IMR-90 (cell line): Measurements from ENCODE around the gene LILRA6. TPM values are rescaled to one million over a fixed set of nuclear protein-coding genes. Genes with fewer than 3 reads are reported as not detected.
A peak's percentile ranks its signal among the peaks of the same experiment; 100 is the strongest.

Source experiments
- ATAC-seq: fragments of 200-7000 bp; cut with Tn5 transposase; 2 replicates; pipeline ENCODE4 v1.9.1; 2020; ENCODE audit warnings: low read depth, mild to moderate bottlenecking, moderate library complexity
- BruUV-seq: library from RNA; stranded (reverse); fragments of 400-500 nt; replicated peaks from 2 replicates; lab custom pipeline; 2021; lab: Mats Ljungman, UMichigan
- CTCF ChIA-PET: fragments of 300-600 bp; formaldehyde crosslinking; extraction: SDS; loops from one replicate; lab custom pipeline; 2021; ENCODE audit warnings: antibody characterized with exemption; lab: Yijun Ruan, JAX
- POLR2A ChIA-PET: fragments of 300-600 bp; sonication (Branson Sonifier 250); formaldehyde crosslinking; loops from one replicate; lab custom pipeline; 2022; ENCODE audit warnings: antibody characterized with exemption; ENCODE audit not compliant: unreplicated experiment; lab: Charles Lee
- DNase-seq: peaks from one replicate; pipeline ENCODE4 v3.0.0; 2013
- H2AFZ ChIP-seq: replicated peaks from 2 replicates; pipeline ENCODE3; 2013; ENCODE audit warnings: low read length, mild to moderate bottlenecking; ENCODE audit not compliant: poor library complexity
- H2AK5ac ChIP-seq: 2 replicates; pipeline ENCODE4 v1.6.1; 2013; ENCODE audit warnings: low read depth, low read length, inconsistent platforms
- H2AK9ac ChIP-seq: replicated peaks from 2 replicates; pipeline ENCODE3; 2013; ENCODE audit warnings: mild to moderate bottlenecking, low read depth, low read length, moderate library complexity; ENCODE audit not compliant: poor library complexity
- H2BK120ac ChIP-seq: 2 replicates; pipeline ENCODE4 v1.6.1; 2013; ENCODE audit warnings: low read depth, low read length, inconsistent platforms
- H2BK15ac ChIP-seq: 3 replicates; pipeline ENCODE4 v1.6.1; 2013; ENCODE audit warnings: low read depth, low read length, inconsistent platforms
- H2BK20ac ChIP-seq: 2 replicates; pipeline ENCODE4 v1.6.1; 2013; ENCODE audit warnings: low read depth, mild to moderate bottlenecking, inconsistent platforms, low read length, moderate library complexity
- H2BK5ac ChIP-seq: 2 replicates; pipeline ENCODE4 v1.6.1; 2013; ENCODE audit warnings: mild to moderate bottlenecking, low read depth, low read length, inconsistent platforms; ENCODE audit not compliant: poor library complexity, severe bottlenecking
- H3K14ac ChIP-seq: replicated peaks from 2 replicates; pipeline ENCODE4 v1.6.1; 2013; ENCODE audit warnings: low read depth, low read length, inconsistent platforms
- H3K18ac ChIP-seq: 2 replicates; pipeline ENCODE4 v1.6.1; 2013; ENCODE audit warnings: low read depth, low read length, control low read depth
- H3K23ac ChIP-seq: 2 replicates; pipeline ENCODE4 v1.6.1; 2013; ENCODE audit warnings: low read depth, low read length, inconsistent platforms
- H3K27ac ChIP-seq: 2 replicates; pipeline ENCODE4 v1.5.1; 2013; ENCODE audit warnings: mild to moderate bottlenecking, control low read depth, low read length; ENCODE audit not compliant: insufficient read depth
- H3K27me3 ChIP-seq: 2 replicates; pipeline ENCODE4 v1.6.1; 2013; ENCODE audit warnings: low read length; ENCODE audit not compliant: control insufficient read depth, insufficient read depth
- H3K36me3 ChIP-seq: 2 replicates; pipeline ENCODE4 v1.6.1; 2013; ENCODE audit warnings: low read length, mixed read lengths; ENCODE audit not compliant: control insufficient read depth, insufficient read depth
- H3K4ac ChIP-seq: 2 replicates; pipeline ENCODE4 v1.6.1; 2013; ENCODE audit warnings: low read depth, low read length, inconsistent platforms
- H3K4me1 ChIP-seq: 2 replicates; pipeline ENCODE4 v1.6.1; 2013; ENCODE audit warnings: low read length, mixed read lengths; ENCODE audit not compliant: control insufficient read depth, insufficient read depth
- H3K4me2 ChIP-seq: 2 replicates; pipeline ENCODE4 v1.6.1; 2013; ENCODE audit warnings: low read depth, mild to moderate bottlenecking, control low read depth, low read length, moderate library complexity
- H3K4me3 ChIP-seq: 2 replicates; pipeline ENCODE4 v1.5.1; 2013; ENCODE audit warnings: low read depth, mild to moderate bottlenecking, control low read depth, low read length, moderate library complexity; ENCODE audit not compliant: insufficient read depth
- H3K56ac ChIP-seq: 2 replicates; pipeline ENCODE4 v1.6.1; 2013; ENCODE audit warnings: low read length, inconsistent platforms; ENCODE audit not compliant: insufficient read depth; ENCODE audit errors: extremely low read depth
- H3K79me1 ChIP-seq, 2 experiments: 2 replicates each; pipeline ENCODE4 v1.6.1; 2013; ENCODE audit warnings: low read length in 2 of 2, inconsistent platforms in 1 of 2, low read depth in 1 of 2
- H3K9ac ChIP-seq: 2 replicates; pipeline ENCODE4 v1.6.1; 2013; ENCODE audit warnings: low read depth, low read length, control low read depth
- H3K9me1 ChIP-seq: 2 replicates; pipeline ENCODE4 v1.6.1; 2013; ENCODE audit warnings: low read length, inconsistent platforms; ENCODE audit not compliant: insufficient read depth
- H3K9me3 ChIP-seq: 2 replicates; pipeline ENCODE4 v1.6.1; 2013; ENCODE audit warnings: low read length; ENCODE audit not compliant: control insufficient read depth, insufficient read depth
- H4K20me1 ChIP-seq: 2 replicates; pipeline ENCODE4 v1.6.1; 2013; ENCODE audit warnings: low read length, inconsistent platforms; ENCODE audit not compliant: insufficient read depth
- H4K5ac ChIP-seq: 2 replicates; pipeline ENCODE4 v1.6.1; 2013; ENCODE audit warnings: mild to moderate bottlenecking, low read depth, low read length, control low read depth
- H4K8ac ChIP-seq, 2 experiments: 2 replicates each; pipeline ENCODE4 v1.6.1; 2013; ENCODE audit warnings: low read depth in 2 of 2, low read length in 2 of 2, control low read depth in 1 of 2, inconsistent platforms in 1 of 2
- H4K91ac ChIP-seq: 2 replicates; pipeline ENCODE4 v1.6.1; 2013; ENCODE audit warnings: low read depth, low read length, inconsistent platforms; ENCODE audit not compliant: insufficient read depth
- CEBPB ChIP-seq: IDR thresholded peaks from 2 replicates; pipeline ENCODE4 v1.6.1; 2012; ENCODE audit warnings: low read depth, low read length, improper control_type of control experiment
- CHD1 ChIP-seq: IDR thresholded peaks from 2 replicates; pipeline ENCODE4 v1.6.1; 2012; ENCODE audit warnings: low read depth, low read length, improper control_type of control experiment
- POLR2A ChIP-seq: IDR thresholded peaks from 2 replicates; pipeline ENCODE4 v1.6.1; 2012; ENCODE audit warnings: mild to moderate bottlenecking, low read depth, low read length
- WGBS, 2 experiments: methylation state at CpG; one replicate each; pipeline versions ENCODE4 v1.1.5 to v1.1.7; 2013; ENCODE audit warnings: missing lambda C conversion rate in 2 of 2; ENCODE audit not compliant: insufficient read length in 1 of 2; ENCODE audit errors: extremely low coverage in 2 of 2; 5-methylcytosine and 5-hydroxymethylcytosine counted together
- dilution Hi-C: fragments of 300-500 bp; cut with HindIII; formaldehyde crosslinking; loops from one replicate; pipeline ENCODE4 v1.14.3; 2018; ENCODE audit warnings: low sequenced_read_pairs; ENCODE audit not compliant: unreplicated experiment
- in situ Hi-C: fragments of 300-500 bp; cut with MboI; formaldehyde crosslinking; loops from 3 replicates; pipeline ENCODE4 v1.14.3; 2019; ENCODE audit warnings: low sequenced_read_pairs, inconsistent platforms, mixed read lengths
- intact Hi-C: fragments of 100-400 bp; cut with micrococcal nuclease; formaldehyde crosslinking; loops from 2 replicates; pipeline ENCODE4 v1.10.0; 2022
- polyA plus RNA-seq, 3 experiments: library from polyadenylated mRNA; depleted of rRNA; stranded (reverse); fragments of >200 nt; gene quantifications; 2 replicates each; pipeline ENCODE4 v1.2.3, GENCODE V29; 2012; ENCODE audit warnings: low replicate concordance in 1 of 3
- total RNA-seq: library from RNA; depleted of rRNA; stranded (reverse); fragments of >200 nt; gene quantifications from 2 replicates; pipeline ENCODE4 v1.2.3, GENCODE V29; 2012

The LILRA6 gene
- total and polyA plus RNA-seq, 2 of the 4 experiments (the other 2 are of a cell fraction): not detected

- Histone ChIP-seq H3K36me3 (peaks cover 15% of the 10 kb centered on the region), H3K4me1 (peaks cover 5% of the 10 kb centered on the region), H3K9me3 (no peaks in the 10 kb centered on the region), H4K20me1 (peaks cover 16% of the 10 kb centered on the region), H3K27ac (peak overlapping the region; percentile 93), H2AK5ac (no peak overlapping the region), H3K56ac (peak overlapping the region; percentile 90; the same call in 1 of the 2 replicates), H4K8ac (peak overlapping the region; percentile 62 to 99), H3K4me2 (peak overlapping the region; percentile 75), H3K79me1 (peaks cover 21 to 45% of the 10 kb centered on the region in 2 experiments; a peak in 3 of 4 replicates), H3K4ac (peak overlapping the region; percentile 96), H2BK120ac (peak overlapping the region; percentile 88), H4K5ac (no peak overlapping the region; the same call in 1 of the 2 replicates), H2BK20ac (peak overlapping the region; percentile 59; the same call in 1 of the 2 replicates), H3K9me1 (peaks cover 3% of the 10 kb centered on the region; the same call in 1 of the 2 replicates), H3K9ac (peak overlapping the region; percentile 88), H4K91ac (peak overlapping the region; percentile 93), H3K23ac (peak overlapping the region; percentile 94), H2AK9ac (peak overlapping the region; percentile 97), H2BK15ac (peak overlapping the region; percentile 91; the same call in 1 of the 3 replicates), H3K27me3 (no peaks in the 10 kb centered on the region), H2BK5ac (peak overlapping the region; percentile 96), H3K4me3 (peak overlapping the region; percentile 70), H3K14ac (peak overlapping the region; percentile 94), H2AFZ (peak overlapping the region; percentile 96), H3K18ac (no peak overlapping the region; the same call in 1 of the 2 replicates)
- CTCF ChIA-PET: no interaction called here
- in situ Hi-C loops (no loop called here), intact Hi-C loops (loop anchor here (2.0 kb wide), 1 partner anchor 20 kb away; no protein-coding TSS in a partner anchor), dilution Hi-C loops (no loop called here)
- DNase-seq (peak; percentile 99), ATAC-seq (peak; percentile 65)
- 0% methylated on average over 21 of the region's 56 CpGs; no CpG with 5 or more reads in 1 of the 2 experiments for WGBS, 2 experiments
- no TSS peak for BruUV-seq
- TF ChIP-seq POLR2A (peak; percentile 14; the same call in 1 of the 2 replicates), CEBPB (0 out of 2 replicates have a peak, but pooled peaks have one; percentile 24), CHD1 (no peak)
- POLR2A ChIA-PET: interaction anchor here (0.6 to 2.3 kb wide), 3 partner anchors 10 to 240 kb away, joined by 3 to 10 read pairs (median 6); partner anchors contain the start of gene RPS9
Observed at GRCh38 chr19:54190503-54191010, 52.0 kb downstream of the LILRA6 start.
